ENCODE data around the gene UBE2Z. TPM values are rescaled to one million over a fixed set of nuclear protein-coding genes. Genes with fewer than 3 reads are reported as not detected.

UBE2Z gene
- total RNA-seq, 1 donor from 2014 or later, result 65.0 TPM

DNA sequence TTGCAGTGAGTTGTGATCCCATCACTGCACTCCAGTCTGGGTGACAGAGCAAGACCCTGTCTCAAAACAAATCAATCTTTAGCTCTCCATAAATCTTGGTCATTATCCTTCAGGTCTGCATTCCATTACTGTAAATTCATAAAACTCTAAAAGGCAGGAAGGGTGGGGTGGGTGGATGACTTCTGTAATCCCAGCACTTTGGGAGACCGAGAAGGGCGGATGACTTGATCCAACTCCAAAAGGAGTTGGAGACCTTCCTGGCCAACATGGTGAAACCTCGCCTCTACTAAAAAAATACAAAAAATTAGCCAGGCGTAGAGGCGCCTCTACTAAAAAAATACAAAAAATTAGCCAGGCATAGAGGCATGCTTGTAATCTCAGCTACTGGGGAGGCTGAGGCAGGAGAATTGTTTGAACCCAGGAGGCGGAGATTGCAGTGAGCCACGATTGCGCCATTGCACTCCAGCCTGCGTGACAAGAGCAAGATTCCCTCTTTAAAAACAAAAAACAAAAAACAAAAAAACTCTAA, 2.2 kb upstream of the UBE2Z start:
- DNase-seq (no peak), ATAC-seq (no peak)
- Histone ChIP-seq H3K27me3 (ENCODE audit: low read depth) (no peaks in the 10 kb centered on the region), H3K36me3 (peaks cover 8% of the 10 kb centered on the region), H3K9me3 (no peaks in the 10 kb centered on the region), H3K27ac (no peak overlapping the region), H3K4me3 (no peak overlapping the region), H3K4me1 (peaks cover 19% of the 10 kb centered on the region)
- TF ChIP-seq, protein P1, sequence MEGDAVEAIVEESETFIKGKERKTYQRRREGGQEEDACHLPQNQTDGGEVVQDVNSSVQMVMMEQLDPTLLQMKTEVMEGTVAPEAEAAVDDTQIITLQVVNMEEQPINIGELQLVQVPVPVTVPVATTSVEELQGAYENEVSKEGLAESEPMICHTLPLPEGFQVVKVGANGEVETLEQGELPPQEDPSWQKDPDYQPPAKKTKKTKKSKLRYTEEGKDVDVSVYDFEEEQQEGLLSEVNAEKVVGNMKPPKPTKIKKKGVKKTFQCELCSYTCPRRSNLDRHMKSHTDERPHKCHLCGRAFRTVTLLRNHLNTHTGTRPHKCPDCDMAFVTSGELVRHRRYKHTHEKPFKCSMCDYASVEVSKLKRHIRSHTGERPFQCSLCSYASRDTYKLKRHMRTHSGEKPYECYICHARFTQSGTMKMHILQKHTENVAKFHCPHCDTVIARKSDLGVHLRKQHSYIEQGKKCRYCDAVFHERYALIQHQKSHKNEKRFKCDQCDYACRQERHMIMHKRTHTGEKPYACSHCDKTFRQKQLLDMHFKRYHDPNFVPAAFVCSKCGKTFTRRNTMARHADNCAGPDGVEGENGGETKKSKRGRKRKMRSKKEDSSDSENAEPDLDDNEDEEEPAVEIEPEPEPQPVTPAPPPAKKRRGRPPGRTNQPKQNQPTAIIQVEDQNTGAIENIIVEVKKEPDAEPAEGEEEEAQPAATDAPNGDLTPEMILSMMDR (IDR thresholded peaks at IDR 0.05), result no peak
- intact Hi-C loops (cut with DNase I), result no loop called here

DNA sequence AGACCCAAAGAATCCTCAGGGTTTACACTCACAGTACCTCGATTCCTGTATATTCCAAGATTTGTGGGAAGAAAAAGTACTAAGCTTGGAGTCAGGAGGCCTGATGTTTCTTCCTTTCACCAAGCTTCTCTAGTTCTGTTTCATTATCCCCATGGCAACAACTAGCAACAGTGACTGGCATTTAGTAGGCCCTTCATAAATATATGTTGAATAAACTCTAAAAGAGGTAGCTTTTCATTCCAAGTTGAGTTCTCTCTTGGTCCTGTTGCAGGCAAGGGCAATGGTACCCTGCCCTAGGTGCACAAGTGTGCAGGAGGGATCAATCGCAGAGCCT, 527 bp upstream of the UBE2Z start:
- H3K36me3 ChIP-seq, result peaks cover 11% of the 10 kb centered on the region
- H3K4me1 ChIP-seq, result peaks cover 22% of the 10 kb centered on the region
- DNase-seq (no peak), ATAC-seq (peak; percentile 4 to 17)
- no peaks in the 10 kb centered on the region for H3K9me3 ChIP-seq
- no peaks in the 10 kb centered on the region for H3K27me3 ChIP-seq (ENCODE audit: low read depth)
- H3K27ac ChIP-seq, result peak overlapping the region; percentile 84
- intact Hi-C loops (cut with DNase I), result no loop called here
- peak overlapping the region; percentile 74 for H3K4me3 ChIP-seq
- TF ChIP-seq, protein P1 (IDR thresholded peaks at IDR 0.05), result no peak

DNA sequence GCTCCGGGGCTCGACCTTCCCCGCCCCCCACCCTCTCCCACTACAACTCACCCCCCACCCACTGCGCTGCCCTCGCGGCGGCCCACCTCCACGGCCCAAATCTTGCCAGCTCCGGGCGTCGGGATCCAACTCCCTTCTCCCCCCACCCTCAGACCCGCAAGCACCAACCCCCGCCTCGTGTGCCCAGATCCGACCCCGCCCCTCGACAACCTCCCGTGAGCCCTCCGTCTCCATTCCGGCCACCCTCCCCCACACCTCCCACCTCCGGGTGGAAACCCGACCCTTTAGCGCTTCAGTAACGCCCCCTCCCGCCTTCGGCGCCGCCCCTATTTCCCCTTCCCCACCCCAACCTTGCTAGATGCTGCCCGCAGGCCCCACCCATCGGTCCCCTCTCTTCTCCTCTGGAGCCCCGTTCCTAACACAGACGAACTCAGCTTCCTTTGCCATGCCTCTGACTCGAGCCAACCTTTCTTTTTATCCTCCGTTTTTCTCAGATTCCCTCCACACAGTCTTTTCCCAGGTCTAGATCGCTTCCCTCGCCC, 717 bp downstream of the UBE2Z start:
- TF ChIP-seq, protein P1 (IDR thresholded peaks at IDR 0.05), result no peak
- Histone ChIP-seq H3K36me3 (peaks cover 24% of the 10 kb centered on the region), H3K27me3 (ENCODE audit: low read depth) (no peaks in the 10 kb centered on the region), H3K27ac (peak overlapping the region; percentile 84), H3K4me3 (peak overlapping the region; percentile 74), H3K9me3 (no peaks in the 10 kb centered on the region), H3K4me1 (peaks cover 22% of the 10 kb centered on the region)
- ATAC-seq, result peak; percentile 54 to 59
- DNase-seq, result peak; percentile 81
- intact Hi-C loops (cut with DNase I), result no loop called here

DNA sequence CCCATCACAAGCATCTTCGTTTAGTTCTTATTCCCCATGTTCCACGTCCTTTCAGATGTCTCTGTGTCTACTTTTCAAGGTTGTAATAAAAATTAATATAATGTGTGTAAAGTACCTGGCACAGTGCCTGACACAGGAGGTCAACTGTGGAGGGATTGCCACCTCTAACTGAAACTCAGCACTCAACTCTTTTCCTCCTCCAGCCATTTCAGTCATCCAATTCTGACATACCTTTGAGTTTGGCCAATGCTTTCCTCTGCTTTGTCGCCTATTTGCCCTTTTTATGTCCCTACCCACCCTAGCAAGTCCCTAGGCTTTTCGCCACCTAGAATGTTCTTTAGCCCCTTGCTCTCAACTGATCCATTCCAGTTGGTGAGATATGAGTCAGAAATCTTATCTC, 1.6 kb downstream of the UBE2Z start:
- DNase-seq (no peak), ATAC-seq (no peak)
- intact Hi-C loops (cut with DNase I), result no loop called here
- H3K36me3 ChIP-seq, result peaks cover 32% of the 10 kb centered on the region
- H3K4me1 ChIP-seq, result peaks cover 25% of the 10 kb centered on the region
- H3K9me3 ChIP-seq, result no peaks in the 10 kb centered on the region
- no peaks in the 10 kb centered on the region for H3K27me3 ChIP-seq (ENCODE audit: low read depth)
- TF ChIP-seq, protein P1 (IDR thresholded peaks at IDR 0.05), result no peak
- no peak overlapping the region for H3K27ac ChIP-seq
- H3K4me3 ChIP-seq, result peak overlapping the region; percentile 74

DNA sequence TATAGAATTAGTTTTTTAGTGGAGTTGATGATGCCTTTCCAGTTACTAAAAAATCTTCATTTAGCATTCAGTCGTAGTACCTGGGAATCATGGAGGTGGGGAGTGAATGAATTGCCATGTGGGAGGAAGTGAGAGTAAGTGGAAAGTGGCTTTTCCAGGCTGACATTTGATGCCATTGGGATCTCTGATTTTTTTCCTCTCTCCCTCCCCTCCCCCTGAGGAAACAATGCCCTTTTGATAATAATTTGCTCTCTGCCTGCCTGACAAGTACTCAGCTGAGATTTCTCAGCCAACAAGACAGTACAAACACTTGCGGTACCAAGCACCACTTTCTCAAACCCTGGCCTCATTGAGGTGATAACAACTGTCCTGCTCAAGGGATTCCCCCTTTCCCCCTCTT, 2.2 kb downstream of the UBE2Z start:
- Histone ChIP-seq H3K4me3 (peak overlapping the region; percentile 74), H3K4me1 (peaks cover 31% of the 10 kb centered on the region), H3K36me3 (peaks cover 38% of the 10 kb centered on the region), H3K9me3 (no peaks in the 10 kb centered on the region), H3K27me3 (ENCODE audit: low read depth) (no peaks in the 10 kb centered on the region), H3K27ac (no peak overlapping the region)
- intact Hi-C loops (cut with DNase I), result no loop called here
- DNase-seq (no peak), ATAC-seq (no peak)
- TF ChIP-seq, protein P1 (IDR thresholded peaks at IDR 0.05), result no peak
